ENCODE measurements around the gene CASQ2. TPM values are rescaled to one million over a fixed set of nuclear protein-coding genes. Genes with fewer than 3 reads are reported as not detected.

CASQ2 gene
- total and polyA plus RNA-seq, 2 of the 13 experiments (the other 11 are each of a cell fraction or from before 2014, with no cell fraction given): not detected

DNA sequence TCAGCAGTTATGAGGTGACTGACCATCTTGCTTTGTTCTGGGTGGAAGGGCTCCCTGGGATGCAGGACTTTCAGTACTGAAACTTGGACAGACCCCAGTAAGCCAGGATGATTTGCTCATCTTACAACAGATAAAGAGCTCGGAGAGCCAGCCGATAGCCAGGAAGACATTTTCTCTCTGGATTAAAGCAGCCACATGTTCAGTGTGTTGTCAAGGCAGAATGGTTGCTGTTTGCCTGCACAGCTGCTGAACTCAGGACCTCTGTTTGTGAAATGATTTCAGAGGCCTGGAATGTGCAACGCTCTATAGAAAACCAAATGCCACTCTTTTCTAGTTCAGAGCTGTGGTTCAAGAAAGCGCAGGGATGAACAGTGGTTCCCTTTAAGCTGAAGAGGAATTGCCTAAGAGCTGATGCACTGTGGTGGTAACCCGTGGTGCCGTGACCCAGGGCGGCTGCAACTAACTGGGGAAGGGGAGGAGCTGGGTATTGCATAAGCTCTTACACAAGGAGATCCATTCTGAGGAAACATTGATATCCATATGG lies 40.7 kb downstream of the CASQ2 start (continued):
- TF ChIP-seq SMAD3 (CRISPR knock-in tag; IDR thresholded peaks at IDR 0.05): no peak
- no peak for TF ChIP-seq AGO1 (IDR thresholded peaks at IDR 0.05; ENCODE audit: low read depth, low read length, poor library complexity, severe bottlenecking)
- TF ChIP-seq KLF9 (CRISPR knock-in tag; IDR thresholded peaks at IDR 0.05; ENCODE audit: low read depth): no peak
- TF ChIP-seq, protein P1, sequence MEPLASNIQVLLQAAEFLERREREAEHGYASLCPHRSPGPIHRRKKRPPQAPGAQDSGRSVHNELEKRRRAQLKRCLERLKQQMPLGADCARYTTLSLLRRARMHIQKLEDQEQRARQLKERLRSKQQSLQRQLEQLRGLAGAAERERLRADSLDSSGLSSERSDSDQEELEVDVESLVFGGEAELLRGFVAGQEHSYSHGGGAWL (CRISPR knock-in tag; IDR thresholded peaks at IDR 0.05): no peak
- TF ChIP-seq MYC (CRISPR knock-in tag; IDR thresholded peaks at IDR 0.05; ENCODE audit: borderline replicate concordance): peak; percentile 28; the same call in 1 of the 2 replicates
- TF ChIP-seq, protein P2, sequence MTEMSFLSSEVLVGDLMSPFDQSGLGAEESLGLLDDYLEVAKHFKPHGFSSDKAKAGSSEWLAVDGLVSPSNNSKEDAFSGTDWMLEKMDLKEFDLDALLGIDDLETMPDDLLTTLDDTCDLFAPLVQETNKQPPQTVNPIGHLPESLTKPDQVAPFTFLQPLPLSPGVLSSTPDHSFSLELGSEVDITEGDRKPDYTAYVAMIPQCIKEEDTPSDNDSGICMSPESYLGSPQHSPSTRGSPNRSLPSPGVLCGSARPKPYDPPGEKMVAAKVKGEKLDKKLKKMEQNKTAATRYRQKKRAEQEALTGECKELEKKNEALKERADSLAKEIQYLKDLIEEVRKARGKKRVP (CRISPR knock-in tag; IDR thresholded peaks at IDR 0.05): peak in 1 of 2 experiments; percentile 83; a peak in 2 of 4 replicates
- TF ChIP-seq ZNF772 (CRISPR knock-in tag; IDR thresholded peaks at IDR 0.05): no peak
- TF ChIP-seq RARA (CRISPR knock-in tag; IDR thresholded peaks at IDR 0.05): peak; percentile 66
- no peak for TF ChIP-seq CC2D1A (CRISPR knock-in tag; IDR thresholded peaks at IDR 0.05)
- no peak for TF ChIP-seq ZNF282 (IDR thresholded peaks at IDR 0.05; ENCODE audit: partially characterized antibody)
- TF ChIP-seq, protein P3, sequence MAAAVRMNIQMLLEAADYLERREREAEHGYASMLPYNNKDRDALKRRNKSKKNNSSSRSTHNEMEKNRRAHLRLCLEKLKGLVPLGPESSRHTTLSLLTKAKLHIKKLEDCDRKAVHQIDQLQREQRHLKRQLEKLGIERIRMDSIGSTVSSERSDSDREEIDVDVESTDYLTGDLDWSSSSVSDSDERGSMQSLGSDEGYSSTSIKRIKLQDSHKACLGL (CRISPR knock-in tag; IDR thresholded peaks at IDR 0.05): no peak
- no peak for TF ChIP-seq RAD51 (IDR thresholded peaks at IDR 0.05; ENCODE audit: borderline replicate concordance)
- TF ChIP-seq ELF3 (CRISPR knock-in tag; IDR thresholded peaks at IDR 0.05): 0 out of 2 replicates have a peak, but pooled peaks have one; percentile 16
- TF ChIP-seq NR2C2 (CRISPR knock-in tag; IDR thresholded peaks at IDR 0.05; ENCODE audit: borderline replicate concordance): peak; percentile 58; the same call in 1 of the 2 replicates
- 0 out of 2 replicates have a peak, but pooled peaks have one; percentile 21 for TF ChIP-seq KDM1A (CRISPR knock-in tag; IDR thresholded peaks at IDR 0.05)
- TF ChIP-seq ZSCAN31 (CRISPR knock-in tag; IDR thresholded peaks at IDR 0.05; ENCODE audit: low read depth): no peak
- no peak for TF ChIP-seq PHF5A (CRISPR knock-in tag; IDR thresholded peaks at IDR 0.05; ENCODE audit: low read depth, unreplicated experiment)
- no peak for TF ChIP-seq AKAP8 (CRISPR knock-in tag; IDR thresholded peaks at IDR 0.05)
- TF ChIP-seq ZBTB8A (CRISPR knock-in tag; IDR thresholded peaks at IDR 0.05; ENCODE audit: borderline replicate concordance, low read depth): no peak
- TF ChIP-seq, protein P4, sequence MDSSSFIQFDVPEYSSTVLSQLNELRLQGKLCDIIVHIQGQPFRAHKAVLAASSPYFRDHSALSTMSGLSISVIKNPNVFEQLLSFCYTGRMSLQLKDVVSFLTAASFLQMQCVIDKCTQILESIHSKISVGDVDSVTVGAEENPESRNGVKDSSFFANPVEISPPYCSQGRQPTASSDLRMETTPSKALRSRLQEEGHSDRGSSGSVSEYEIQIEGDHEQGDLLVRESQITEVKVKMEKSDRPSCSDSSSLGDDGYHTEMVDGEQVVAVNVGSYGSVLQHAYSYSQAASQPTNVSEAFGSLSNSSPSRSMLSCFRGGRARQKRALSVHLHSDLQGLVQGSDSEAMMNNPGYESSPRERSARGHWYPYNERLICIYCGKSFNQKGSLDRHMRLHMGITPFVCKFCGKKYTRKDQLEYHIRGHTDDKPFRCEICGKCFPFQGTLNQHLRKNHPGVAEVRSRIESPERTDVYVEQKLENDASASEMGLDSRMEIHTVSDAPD (CRISPR knock-in tag; IDR thresholded peaks at IDR 0.05): no peak
- TF ChIP-seq ZNF34 (CRISPR knock-in tag; IDR thresholded peaks at IDR 0.05; ENCODE audit: borderline replicate concordance): no peak
- TF ChIP-seq, protein P5, sequence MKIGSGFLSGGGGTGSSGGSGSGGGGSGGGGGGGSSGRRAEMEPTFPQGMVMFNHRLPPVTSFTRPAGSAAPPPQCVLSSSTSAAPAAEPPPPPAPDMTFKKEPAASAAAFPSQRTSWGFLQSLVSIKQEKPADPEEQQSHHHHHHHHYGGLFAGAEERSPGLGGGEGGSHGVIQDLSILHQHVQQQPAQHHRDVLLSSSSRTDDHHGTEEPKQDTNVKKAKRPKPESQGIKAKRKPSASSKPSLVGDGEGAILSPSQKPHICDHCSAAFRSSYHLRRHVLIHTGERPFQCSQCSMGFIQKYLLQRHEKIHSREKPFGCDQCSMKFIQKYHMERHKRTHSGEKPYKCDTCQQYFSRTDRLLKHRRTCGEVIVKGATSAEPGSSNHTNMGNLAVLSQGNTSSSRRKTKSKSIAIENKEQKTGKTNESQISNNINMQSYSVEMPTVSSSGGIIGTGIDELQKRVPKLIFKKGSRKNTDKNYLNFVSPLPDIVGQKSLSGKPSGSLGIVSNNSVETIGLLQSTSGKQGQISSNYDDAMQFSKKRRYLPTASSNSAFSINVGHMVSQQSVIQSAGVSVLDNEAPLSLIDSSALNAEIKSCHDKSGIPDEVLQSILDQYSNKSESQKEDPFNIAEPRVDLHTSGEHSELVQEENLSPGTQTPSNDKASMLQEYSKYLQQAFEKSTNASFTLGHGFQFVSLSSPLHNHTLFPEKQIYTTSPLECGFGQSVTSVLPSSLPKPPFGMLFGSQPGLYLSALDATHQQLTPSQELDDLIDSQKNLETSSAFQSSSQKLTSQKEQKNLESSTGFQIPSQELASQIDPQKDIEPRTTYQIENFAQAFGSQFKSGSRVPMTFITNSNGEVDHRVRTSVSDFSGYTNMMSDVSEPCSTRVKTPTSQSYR (CRISPR knock-in tag; IDR thresholded peaks at IDR 0.05; ENCODE audit: borderline replicate concordance): peak; percentile 34; the same call in 1 of the 2 replicates
- no peak for TF ChIP-seq TAF15 (IDR thresholded peaks at IDR 0.05; ENCODE audit: low read depth, low read length, poor library complexity, severe bottlenecking)
- TF ChIP-seq PAF1 (CRISPR knock-in tag; IDR thresholded peaks at IDR 0.05): no peak
